Tibial nerve (tissue), 4 donors: ENCODE data around the gene KLHL35.

Experiments used
- CTCF ChIP-seq, 5 experiments: fragments of 200-600 bp in 3 of 5; fragments of 450-650 bp in 2 of 5; sonication (generic) in 3 of 5; IDR thresholded peaks; one replicate each; pipeline ENCODE4 v1.5.1; 2016 to 2019; ENCODE audit warnings: antibody characterized with exemption in 5 of 5, mild to moderate bottlenecking in 3 of 5, moderate library complexity in 2 of 5
- EP300 ChIP-seq, 2 donors: sonication (generic); formaldehyde crosslinking; IDR thresholded peaks; one replicate each; pipeline ENCODE4 v1.6.1; 2017; ENCODE audit warnings: antibody characterized with exemption in 2 of 2, mild to moderate bottlenecking in 1 of 2

GRCh38 chr11:75387736-75388294, 45.2 kb downstream of the KLHL35 start:
- no peak for TF ChIP-seq EP300 (IDR thresholded peaks at IDR 0.05)
- no peak for TF ChIP-seq CTCF (IDR thresholded peaks at IDR 0.05)
